ENCODE results near the gene CACNA1C. TPM values are rescaled to one million over a fixed set of nuclear protein-coding genes. Genes with fewer than 3 reads are reported as not detected.
"Not testable (repeated sequence)": the region's sequence is repeated elsewhere in the genome, so short reads cannot be mapped to it uniquely, and the experiment has no call there.

CACNA1C gene
- total and polyA plus RNA-seq, 5 donors, result 34.6 to 163 (median 123) TPM

- intact Hi-C loops (cut with DNase I), result no loop called here
- peaks cover 26% of the 10 kb centered on the region for H3K4me1 ChIP-seq (ENCODE audit: control insufficient read depth, insufficient read depth, low read length)
Measured at GRCh38 chr12:2247596-2247995, 194.8 kb downstream of the CACNA1C start.

GRCh38 chr12:2248087-2248900, 195.5 kb downstream of the CACNA1C start:
- Histone ChIP-seq H3K4me1 (ENCODE audit: control insufficient read depth, insufficient read depth, low read length) (peaks cover 24% of the 10 kb centered on the region), H3K27me3 (ENCODE audit: control insufficient read depth, insufficient read depth) (no peaks in the 10 kb centered on the region), H3K27ac (ENCODE audit: low read length) (peak overlapping the region; percentile 87), H3K4me3 (ENCODE audit: low read length) (no peak overlapping the region), H3K9me3 (ENCODE audit: control insufficient read depth, low read length) (no peaks in the 10 kb centered on the region)
- intact Hi-C loops (cut with DNase I), result no loop called here
- WGBS, result 60% methylated on average over 17 of the region's 17 CpGs
- DNase-seq (no peak), ATAC-seq (peak; percentile 19 to 66)

More at GRCh38 chr12:2247596-2247995, 194.8 kb downstream of the CACNA1C start:
- 50% methylated on average over 5 of the region's 5 CpGs for WGBS
- Histone ChIP-seq H3K9me3 (ENCODE audit: control insufficient read depth, low read length) (no peaks in the 10 kb centered on the region), H3K4me3 (ENCODE audit: low read length) (no peak overlapping the region), H3K27me3 (ENCODE audit: control insufficient read depth, insufficient read depth) (no peaks in the 10 kb centered on the region), H3K27ac (ENCODE audit: low read length) (peak overlapping the region; percentile 36)
- DNase-seq (no peak), ATAC-seq (no peak)

- Histone ChIP-seq H3K4me3 (ENCODE audit: low read length) (no peak overlapping the region), H3K27me3 (ENCODE audit: control insufficient read depth, insufficient read depth) (no peaks in the 10 kb centered on the region), H3K4me1 (ENCODE audit: control insufficient read depth, insufficient read depth, low read length) (peaks cover 20% of the 10 kb centered on the region), H3K9me3 (ENCODE audit: control insufficient read depth, low read length) (no peaks in the 10 kb centered on the region), H3K27ac (ENCODE audit: low read length) (peak overlapping the region; percentile 87)
- WGBS, result 70% methylated on average over 8 of the region's 8 CpGs
- intact Hi-C loops (cut with DNase I), result no loop called here
- peak in 1 of 3 donors; percentile 64 for DNase-seq
- no peak for ATAC-seq
Measured at GRCh38 chr12:2248901-2249381, 196.2 kb downstream of the CACNA1C start.

- Histone ChIP-seq H3K4me1 (ENCODE audit: control insufficient read depth, insufficient read depth, low read length) (peaks cover 17% of the 10 kb centered on the region), H3K27me3 (ENCODE audit: control insufficient read depth, insufficient read depth) (no peaks in the 10 kb centered on the region)
Measured at GRCh38 chr12:2250797-2251196, 198.0 kb downstream of the CACNA1C start.

DNA sequence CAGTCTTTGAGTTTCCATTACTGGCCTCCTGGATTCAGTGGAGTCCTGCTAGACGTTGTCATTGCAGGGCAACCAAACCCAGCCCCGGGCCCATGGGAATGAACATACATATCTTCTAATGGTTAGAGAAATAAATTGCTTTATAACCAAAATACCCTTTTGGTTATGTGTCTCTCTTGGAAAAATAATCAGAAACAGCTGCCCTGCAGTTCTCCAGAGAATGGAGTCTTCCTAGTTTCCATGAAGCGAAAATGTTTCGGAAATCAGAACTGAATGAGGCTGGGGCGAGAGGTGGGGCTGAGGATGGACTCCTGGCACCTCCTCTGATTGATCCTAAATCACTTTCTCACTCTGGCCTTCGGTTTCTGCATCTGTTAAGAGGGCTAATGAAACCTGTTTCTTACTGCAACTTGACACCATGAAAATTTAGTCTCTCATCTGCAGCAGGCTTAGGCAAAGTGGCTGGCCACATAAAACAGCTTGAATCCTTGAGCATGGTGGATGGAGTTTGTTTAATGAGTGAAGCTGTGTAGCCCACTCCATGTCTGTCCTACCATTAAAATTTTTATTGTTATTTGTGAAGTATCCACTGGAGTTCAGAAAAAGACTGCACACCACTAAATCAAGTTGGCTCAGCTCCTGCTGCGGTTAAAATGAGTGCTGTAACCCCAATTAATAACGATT, 198.9 kb downstream of the CACNA1C start:
- Histone ChIP-seq H3K9me3 (ENCODE audit: control insufficient read depth, low read length) (no peaks in the 10 kb centered on the region), H3K27me3 (ENCODE audit: control insufficient read depth, insufficient read depth) (no peaks in the 10 kb centered on the region), H3K4me3 (ENCODE audit: low read length) (no peak overlapping the region), H3K27ac (ENCODE audit: low read length) (peak overlapping the region; percentile 79), H3K4me1 (ENCODE audit: control insufficient read depth, insufficient read depth, low read length) (peaks cover 15% of the 10 kb centered on the region)
- intact Hi-C loops (cut with DNase I), result no loop called here
- ATAC-seq, result no peak
- no peak for DNase-seq
- 87% methylated on average over 8 of the region's 8 CpGs for WGBS

More at GRCh38 chr12:2250797-2251196, 198.0 kb downstream of the CACNA1C start:
- 58% methylated on average over 5 of the region's 5 CpGs for WGBS
- Histone ChIP-seq H3K9me3 (ENCODE audit: control insufficient read depth, low read length) (no peaks in the 10 kb centered on the region), H3K27ac (ENCODE audit: low read length) (peak overlapping the region; percentile 79), H3K4me3 (ENCODE audit: low read length) (no peak overlapping the region)
- ATAC-seq (peak; percentile 48 to 62), DNase-seq (no peak)
- intact Hi-C loops (cut with DNase I), result no loop called here

GRCh38 chr12:2255311-2255710, 202.5 kb downstream of the CACNA1C start:
- ATAC-seq, result no peak
- Histone ChIP-seq H3K4me1 (ENCODE audit: control insufficient read depth, insufficient read depth, low read length) (peaks cover 7% of the 10 kb centered on the region), H3K4me3 (ENCODE audit: low read length) (no peak overlapping the region), H3K27me3 (ENCODE audit: control insufficient read depth, insufficient read depth) (no peaks in the 10 kb centered on the region), H3K9me3 (ENCODE audit: control insufficient read depth, low read length) (no peaks in the 10 kb centered on the region), H3K27ac (ENCODE audit: low read length) (no peak overlapping the region)
- 94% methylated on average over 2 of the region's 2 CpGs for WGBS
- DNase-seq, result no peak
- intact Hi-C loops (cut with DNase I), result no loop called here

GRCh38 chr12:2255731-2256130, 202.9 kb downstream of the CACNA1C start:
- H3K9me3 ChIP-seq (ENCODE audit: control insufficient read depth, low read length); H3K4me3 ChIP-seq (ENCODE audit: low read length); H3K27ac ChIP-seq (ENCODE audit: low read length); ATAC-seq; H3K4me1 ChIP-seq (ENCODE audit: control insufficient read depth, insufficient read depth, low read length); intact Hi-C loops (cut with DNase I); DNase-seq; H3K27me3 ChIP-seq (ENCODE audit: control insufficient read depth, insufficient read depth): not testable (repeated sequence)
- WGBS, result 92% methylated on average over 9 of the region's 9 CpGs

DNA sequence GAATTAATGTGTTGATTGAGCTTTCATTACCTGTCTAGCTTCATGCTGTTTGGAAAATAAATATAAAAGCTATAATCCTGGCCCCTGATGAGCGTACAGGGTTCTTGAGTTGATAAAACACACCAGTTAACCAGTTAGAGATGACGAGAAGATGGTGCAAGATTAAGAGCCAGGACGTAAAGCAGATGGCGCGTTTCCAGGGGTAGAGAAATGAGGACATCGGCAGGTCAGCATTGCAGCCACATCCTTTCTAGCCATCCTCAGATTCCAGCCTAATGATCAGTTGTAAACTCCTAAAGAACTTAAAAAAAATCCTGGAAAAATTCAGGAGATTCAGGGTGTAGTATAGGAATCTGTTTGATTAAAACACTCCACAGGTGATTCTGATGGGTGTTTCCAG, 203.7 kb downstream of the CACNA1C start:
- Histone ChIP-seq H3K4me1 (ENCODE audit: control insufficient read depth, insufficient read depth, low read length) (no peaks in the 10 kb centered on the region), H3K27ac (ENCODE audit: low read length) (no peak overlapping the region), H3K27me3 (ENCODE audit: control insufficient read depth, insufficient read depth) (no peaks in the 10 kb centered on the region), H3K9me3 (ENCODE audit: control insufficient read depth, low read length) (no peaks in the 10 kb centered on the region), H3K4me3 (ENCODE audit: low read length) (no peak overlapping the region)
- intact Hi-C loops (cut with DNase I), result no loop called here
- WGBS, result 69% methylated on average over 6 of the region's 6 CpGs
- ATAC-seq, result no peak
- DNase-seq, result no peak

DNA sequence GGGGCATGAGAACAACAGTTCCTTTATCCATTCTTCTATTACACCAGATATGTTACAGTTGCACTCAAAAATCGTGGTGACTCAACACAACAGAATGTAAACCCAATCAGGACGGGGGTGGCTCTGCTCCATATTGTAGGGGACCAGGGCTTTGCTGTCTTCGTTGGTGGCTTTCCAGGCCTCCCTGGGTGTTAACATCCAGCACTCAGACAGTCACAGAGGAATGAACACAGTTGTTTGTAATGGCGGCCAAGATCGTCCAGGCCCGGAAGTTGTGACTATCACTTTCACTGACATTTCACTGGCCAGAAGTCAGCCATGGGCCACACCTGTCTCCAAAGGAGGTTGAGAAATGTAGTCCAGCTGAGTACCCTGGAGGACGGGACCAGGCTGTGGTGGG, 204.1 kb downstream of the CACNA1C start:
- Histone ChIP-seq H3K4me3 (ENCODE audit: low read length) (no peak overlapping the region), H3K27ac (ENCODE audit: low read length) (no peak overlapping the region), H3K9me3 (ENCODE audit: control insufficient read depth, low read length) (no peaks in the 10 kb centered on the region), H3K4me1 (ENCODE audit: control insufficient read depth, insufficient read depth, low read length) (peaks cover 4% of the 10 kb centered on the region), H3K27me3 (ENCODE audit: control insufficient read depth, insufficient read depth) (no peaks in the 10 kb centered on the region)
- no peak for DNase-seq
- intact Hi-C loops (cut with DNase I), result no loop called here
- 66% methylated on average over 7 of the region's 7 CpGs for WGBS
- peak in 1 of 2 donors; percentile 54 for ATAC-seq

DNA sequence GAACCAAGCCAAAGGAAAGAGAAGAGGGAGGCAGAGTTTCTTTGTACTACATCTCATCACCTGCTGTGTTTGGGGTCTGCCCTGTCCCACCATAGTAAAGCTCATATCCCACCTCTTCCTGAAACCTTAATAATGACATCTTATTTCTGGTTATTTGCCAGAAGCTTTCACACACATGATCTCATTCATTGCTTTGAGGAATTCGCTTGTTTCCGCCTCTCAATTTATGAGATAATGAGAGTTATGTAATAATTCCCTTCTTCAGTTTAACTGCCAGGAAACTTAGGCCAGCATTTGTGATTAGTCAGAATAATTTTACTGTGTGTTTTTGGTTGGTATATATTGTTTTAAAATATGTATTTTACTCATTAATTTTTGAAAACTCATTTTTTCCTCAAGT, 205.2 kb downstream of the CACNA1C start:
- no peak overlapping the region for H3K4me3 ChIP-seq (ENCODE audit: low read length)
- H3K27me3 ChIP-seq (ENCODE audit: control insufficient read depth, insufficient read depth), result no peaks in the 10 kb centered on the region
- peaks cover 5% of the 10 kb centered on the region for H3K4me1 ChIP-seq (ENCODE audit: control insufficient read depth, insufficient read depth, low read length)
- H3K9me3 ChIP-seq (ENCODE audit: control insufficient read depth, low read length), result no peaks in the 10 kb centered on the region
- no peak overlapping the region for H3K27ac ChIP-seq (ENCODE audit: low read length)
- ATAC-seq, result no peak
- DNase-seq, result no peak
- WGBS, result 49% methylated on average over 2 of the region's 2 CpGs
- intact Hi-C loops (cut with DNase I), result no loop called here

GRCh38 chr12:2259369-2259768, 206.6 kb downstream of the CACNA1C start:
- Histone ChIP-seq H3K4me1 (ENCODE audit: control insufficient read depth, insufficient read depth, low read length) (peaks cover 6% of the 10 kb centered on the region), H3K9me3 (ENCODE audit: control insufficient read depth, low read length) (no peaks in the 10 kb centered on the region), H3K27ac (ENCODE audit: low read length) (no peak overlapping the region), H3K27me3 (ENCODE audit: control insufficient read depth, insufficient read depth) (no peaks in the 10 kb centered on the region), H3K4me3 (ENCODE audit: low read length) (no peak overlapping the region)
- WGBS, result 29% methylated on average over 4 of the region's 4 CpGs
- intact Hi-C loops (cut with DNase I), result no loop called here
- DNase-seq, result no peak
- ATAC-seq, result no peak
